ENCODE data around the gene PCNX3.
"Not testable (repeated sequence)": the region's sequence is repeated elsewhere in the genome, so short reads cannot be mapped to it uniquely, and the experiment has no call there.

PCNX3 gene

GRCh38 chr11:65680192-65680743 lies 64.7 kb downstream of the PCNX3 start:
- in situ Hi-C loops (cut with MboI; ENCODE audit: low sequenced_read_pairs) = no loop called here

GRCh38 chr11:65683480-65683879 lies 67.9 kb downstream of the PCNX3 start:
- in situ Hi-C loops (cut with MboI; ENCODE audit: low sequenced_read_pairs) = not testable (repeated sequence)

GRCh38 chr11:65685981-65686380 lies 70.4 kb downstream of the PCNX3 start:
- in situ Hi-C loops (cut with MboI; ENCODE audit: low sequenced_read_pairs) = no loop called here
